Smooth muscle cell (in vitro differentiated cells): ENCODE measurements around the gene SNX6. TPM values are rescaled to one million over a fixed set of nuclear protein-coding genes. Genes with fewer than 3 reads are reported as not detected.
A peak's percentile ranks its signal among the peaks of the same experiment; 100 is the strongest.
"Not testable (repeated sequence)": the region's sequence is repeated elsewhere in the genome, so short reads cannot be mapped to it uniquely, and the experiment has no call there.

Source experiments
- DNase-seq: peaks from one replicate; lab custom pipeline; 2025; ENCODE audit not compliant: unreplicated experiment; lab: John Stamatoyannopoulos, UW
- H2AFZ ChIP-seq: fragments of 200-600 bp; sonication (generic); 2 replicates; pipeline ENCODE4 v1.6.0; 2016; ENCODE audit warnings: antibody characterized with exemption, low read depth, mild to moderate bottlenecking
- H3F3A ChIP-seq: fragments of 200-600 bp; sonication (generic); 2 replicates; pipeline ENCODE4 v1.6.0; 2017; ENCODE audit warnings: antibody characterized with exemption, low read depth
- H3K27ac ChIP-seq: fragments of 200-600 bp; sonication (generic); 2 replicates; pipeline ENCODE4 v1.5.1; 2016; ENCODE audit warnings: low read depth, mild to moderate bottlenecking
- H3K27me3 ChIP-seq: fragments of 200-600 bp; sonication (generic); 2 replicates; pipeline ENCODE4 v1.6.1; 2016; ENCODE audit warnings: low read depth, mild to moderate bottlenecking
- H3K36me3 ChIP-seq: fragments of 200-600 bp; sonication (generic); 2 replicates; pipeline ENCODE4 v1.5.1; 2016; ENCODE audit warnings: low read depth
- H3K4me1 ChIP-seq: fragments of 200-600 bp; sonication (generic); 2 replicates; pipeline ENCODE4 v1.5.1; 2016; ENCODE audit warnings: low read depth
- H3K4me2 ChIP-seq: fragments of 200-600 bp; sonication (generic); 2 replicates; pipeline ENCODE4 v1.6.0; 2016; ENCODE audit warnings: mild to moderate bottlenecking
- H3K4me3 ChIP-seq: fragments of 200-600 bp; sonication (generic); 2 replicates; pipeline ENCODE4 v1.5.1; 2016; ENCODE audit warnings: mild to moderate bottlenecking
- H3K79me2 ChIP-seq: fragments of 200-600 bp; sonication (generic); 2 replicates; pipeline ENCODE4 v1.6.0; 2016; ENCODE audit warnings: low read depth, mild to moderate bottlenecking
- H3K9ac ChIP-seq: fragments of 200-600 bp; sonication (generic); 2 replicates; pipeline ENCODE4 v1.6.0; 2016; ENCODE audit warnings: low read depth
- H3K9me3 ChIP-seq: fragments of 200-600 bp; sonication (generic); replicated peaks from 2 replicates; pipeline ENCODE4 v1.5.1; 2016; ENCODE audit warnings: low read depth
- H4K20me1 ChIP-seq: fragments of 200-600 bp; sonication (generic); 2 replicates; pipeline ENCODE4 v1.6.0; 2016; ENCODE audit warnings: low read depth
- CTCF ChIP-seq: fragments of 200-600 bp; sonication (generic); IDR thresholded peaks from 2 replicates; pipeline ENCODE4 v1.5.1; 2017; ENCODE audit warnings: borderline replicate concordance, mild to moderate bottlenecking, antibody characterized with exemption; ENCODE audit not compliant: insufficient read depth, poor library complexity, severe bottlenecking
- WGBS: methylation state at CpG from one replicate; pipeline ENCODE4 v1.1.7; 2016; ENCODE audit warnings: low lambda C conversion rate; 5-methylcytosine and 5-hydroxymethylcytosine counted together
- polyA plus RNA-seq: library from polyadenylated mRNA; unstranded; fragments of >200 nt; fragmentation: Nextera tagmentation; extraction: Ambion mirVana; gene quantifications from 2 replicates; pipeline ENCODE4 v1.2.1, GENCODE V29; 2016
- total RNA-seq: library from RNA; depleted of rRNA; stranded (reverse); fragments of >200 nt; gene quantifications from 2 replicates; pipeline ENCODE4 v1.2.3, GENCODE V29; 2014

The SNX6 gene
- total and polyA plus RNA-seq, 2 experiments from 2014 or later, result 55.7 to 192 TPM

- H3K36me3 ChIP-seq, result peaks cover 14% of the 10 kb centered on the region
- H3K4me1 ChIP-seq, result peaks cover 14% of the 10 kb centered on the region
- H2AFZ ChIP-seq, result no peak overlapping the region
- no peaks in the 10 kb centered on the region for H3K27me3 ChIP-seq
- H3K9me3 ChIP-seq, result no peaks in the 10 kb centered on the region
- 81% methylated on average over 4 of the region's 4 CpGs for WGBS
- H3F3A ChIP-seq, result no peaks in the 10 kb centered on the region
- H4K20me1 ChIP-seq, result peaks cover 11% of the 10 kb centered on the region
- DNase-seq, result no peak
- H3K9ac ChIP-seq, result no peak overlapping the region
- peak overlapping the region; percentile 87 for H3K27ac ChIP-seq
- no peak for TF ChIP-seq CTCF
- H3K4me3 ChIP-seq, result peak overlapping the region; percentile 83
- peak overlapping the region; percentile 87 for H3K4me2 ChIP-seq
- peaks cover 37% of the 10 kb centered on the region for H3K79me2 ChIP-seq
Observed at GRCh38 chr14:34536951-34537676, 92.8 kb downstream of the SNX6 start.

DNA sequence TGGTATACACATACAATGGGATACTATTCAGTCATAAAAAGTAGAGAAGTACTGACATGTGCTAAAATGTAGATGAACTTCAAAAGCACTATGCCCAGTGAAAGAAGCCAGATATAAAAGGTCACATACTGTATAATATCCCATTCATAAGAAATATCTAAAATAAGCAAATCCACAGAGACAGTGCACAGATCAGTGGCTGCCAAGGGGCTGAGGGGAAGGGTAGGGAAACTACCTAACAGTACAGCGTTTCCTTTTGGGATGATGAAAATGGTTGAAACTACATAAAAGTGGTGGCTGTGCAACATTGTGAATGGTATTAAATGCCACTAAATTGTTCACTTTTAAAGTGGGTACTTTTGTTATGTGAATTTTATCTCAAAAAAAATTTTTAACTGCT is 102.4 kb downstream of the SNX6 start:
- no peak overlapping the region for H3K27ac ChIP-seq
- no peak overlapping the region for H2AFZ ChIP-seq
- H3K4me1 ChIP-seq, result no peaks in the 10 kb centered on the region
- H3F3A ChIP-seq, result no peaks in the 10 kb centered on the region
- no peaks in the 10 kb centered on the region for H3K27me3 ChIP-seq
- DNase-seq, result no peak
- H3K79me2 ChIP-seq, result no peaks in the 10 kb centered on the region
- TF ChIP-seq CTCF, result no peak
- H3K9ac ChIP-seq, result no peak overlapping the region
- no peak overlapping the region for H3K4me3 ChIP-seq
- peaks cover 18% of the 10 kb centered on the region for H3K36me3 ChIP-seq
- no peak overlapping the region for H3K4me2 ChIP-seq
- WGBS, result 97% methylated on average over 1 of the region's 1 CpG
- no peaks in the 10 kb centered on the region for H3K9me3 ChIP-seq
- H4K20me1 ChIP-seq, result no peaks in the 10 kb centered on the region

DNA sequence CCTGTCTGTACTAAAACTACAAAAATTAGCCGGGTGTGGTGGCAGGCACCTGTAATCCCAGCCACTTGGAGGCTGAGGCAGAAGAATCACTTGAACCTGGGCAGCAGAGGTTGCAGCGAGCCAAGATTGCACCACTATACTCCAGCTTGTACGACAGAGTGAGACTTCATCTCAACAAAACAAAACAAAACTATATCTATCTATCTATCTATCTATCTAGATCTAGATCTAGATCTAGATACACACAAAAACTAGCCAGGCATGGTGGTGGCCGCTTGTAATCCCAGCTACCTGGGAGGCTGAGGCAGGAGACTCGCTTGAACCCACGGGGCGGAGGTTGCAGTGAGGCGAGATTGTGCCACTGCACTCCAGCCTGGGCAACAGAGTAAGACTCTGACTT is 105.7 kb downstream of the SNX6 start:
- H2AFZ ChIP-seq, H3K4me1 ChIP-seq, H3K4me2 ChIP-seq, H3F3A ChIP-seq, H3K27me3 ChIP-seq, H3K9me3 ChIP-seq, H3K79me2 ChIP-seq, H3K9ac ChIP-seq, H3K27ac ChIP-seq, H4K20me1 ChIP-seq, H3K4me3 ChIP-seq, DNase-seq: not testable (repeated sequence)
- 98% methylated on average over 8 of the region's 8 CpGs for WGBS
- peaks cover 36% of the 10 kb centered on the region for H3K36me3 ChIP-seq

GRCh38 chr14:34522496-34522895 is 107.5 kb downstream of the SNX6 start:
- no peak for TF ChIP-seq CTCF

GRCh38 chr14:34521071-34521470 is 108.9 kb downstream of the SNX6 start:
- not testable (repeated sequence) for H3K27ac ChIP-seq, DNase-seq, H3K27me3 ChIP-seq, H2AFZ ChIP-seq, H3K4me1 ChIP-seq, H3K4me2 ChIP-seq, H3K79me2 ChIP-seq, H4K20me1 ChIP-seq, H3K9ac ChIP-seq, H3K4me3 ChIP-seq, H3K9me3 ChIP-seq, H3F3A ChIP-seq
- peaks cover 39% of the 10 kb centered on the region for H3K36me3 ChIP-seq
- whole genome bisulfite sequencing, result 97% methylated on average over 6 of the region's 6 CpGs

More at GRCh38 chr14:34522496-34522895, 107.5 kb downstream of the SNX6 start:
- H3K79me2 ChIP-seq, result no peaks in the 10 kb centered on the region
- H3K4me2 ChIP-seq, result no peak overlapping the region
- no peak overlapping the region for H3K4me3 ChIP-seq
- WGBS, result 90% methylated on average over 2 of the region's 2 CpGs
- H3F3A ChIP-seq, result no peaks in the 10 kb centered on the region
- H2AFZ ChIP-seq, result no peak overlapping the region
- H3K36me3 ChIP-seq, result peaks cover 44% of the 10 kb centered on the region
- DNase-seq, result no peak
- H3K9me3 ChIP-seq, result no peaks in the 10 kb centered on the region
- H4K20me1 ChIP-seq, result no peaks in the 10 kb centered on the region
- H3K27me3 ChIP-seq, result no peaks in the 10 kb centered on the region
- H3K9ac ChIP-seq, result no peak overlapping the region
- no peak overlapping the region for H3K27ac ChIP-seq
- no peaks in the 10 kb centered on the region for H3K4me1 ChIP-seq

- 97% methylated on average over 7 of the region's 7 CpGs for WGBS
- not testable (repeated sequence) for H3K4me1 ChIP-seq, H3K4me2 ChIP-seq, H3K9me3 ChIP-seq, H3K27ac ChIP-seq, H3K27me3 ChIP-seq, H2AFZ ChIP-seq, H3K79me2 ChIP-seq, H4K20me1 ChIP-seq, H3F3A ChIP-seq, DNase-seq, H3K4me3 ChIP-seq, H3K9ac ChIP-seq
- peaks cover 39% of the 10 kb centered on the region for H3K36me3 ChIP-seq
Observed at GRCh38 chr14:34520304-34520970, 109.5 kb downstream of the SNX6 start.
